CD4-positive, alpha-beta T cell treated with Interleukin-15 for 4 hours (primary cell): ENCODE results near the gene STAM2.
"Not testable (repeated sequence)": the region's sequence is repeated elsewhere in the genome, so short reads cannot be mapped to it uniquely, and the experiment has no call there.

Experiments used
- DNase-seq: peaks from one replicate; pipeline ENCODE4 v3.0.0-alpha.2; 2020; ENCODE audit warnings: low spot score

STAM2 gene

GRCh38 chr2:152106464-152106863 lies 69.1 kb downstream of the STAM2 start:
- DNase-seq, result no peak

DNA sequence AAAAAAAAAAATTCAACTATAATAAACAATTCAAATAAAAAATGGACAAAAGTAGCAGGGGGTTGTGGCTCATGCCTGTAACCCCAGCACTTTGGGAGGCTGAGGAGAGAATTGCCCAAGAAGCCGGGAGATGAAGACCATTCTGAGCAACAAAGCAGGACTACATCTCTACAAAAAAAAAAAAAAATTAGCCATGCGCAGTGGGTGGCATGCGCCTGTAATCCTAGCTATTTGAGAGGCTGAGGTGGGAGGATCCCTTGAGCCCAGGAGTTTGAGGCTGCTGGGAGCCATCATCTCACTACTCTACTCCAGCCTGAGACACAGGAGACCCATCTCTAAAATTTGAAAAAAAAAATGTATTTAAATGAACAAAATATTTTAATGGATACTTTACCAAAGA lies 72.3 kb downstream of the STAM2 start:
- DNase-seq, result no peak

GRCh38 chr2:152100961-152101360 lies 74.6 kb downstream of the STAM2 start:
- DNase-seq, result no peak

DNA sequence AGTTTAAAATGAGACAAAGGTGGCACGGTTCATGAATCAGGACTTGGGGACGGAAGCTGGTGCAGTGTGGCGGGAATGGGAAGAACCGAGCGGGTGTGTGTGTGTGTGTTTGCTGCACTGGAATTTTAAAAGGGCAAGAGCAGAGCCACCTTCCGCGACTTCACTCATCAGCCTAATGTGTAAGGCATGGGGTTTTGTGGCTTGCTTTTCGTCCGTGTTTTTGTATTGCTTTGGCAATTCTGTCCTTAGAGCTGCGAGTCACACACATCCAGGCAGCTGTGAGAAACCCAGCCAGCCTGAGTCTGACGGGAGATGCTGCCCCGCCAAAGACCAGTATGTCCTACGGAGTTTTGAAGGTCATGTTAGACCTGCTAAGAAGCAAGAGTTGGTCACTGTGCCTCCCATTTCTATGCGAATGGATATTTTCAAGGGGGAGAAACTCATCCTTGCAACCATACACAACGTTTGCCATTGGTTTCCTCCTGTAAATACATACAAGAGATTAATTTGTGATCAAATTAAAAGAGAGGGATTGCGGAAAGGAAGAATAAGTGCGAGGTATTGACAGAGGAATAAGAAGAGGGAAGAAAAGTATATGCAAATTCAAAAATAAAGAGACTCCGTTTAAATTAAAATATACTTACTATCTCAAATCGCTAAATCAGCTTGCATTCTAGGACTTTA lies 76.1 kb downstream of the STAM2 start:
- DNase-seq, result no peak

DNA sequence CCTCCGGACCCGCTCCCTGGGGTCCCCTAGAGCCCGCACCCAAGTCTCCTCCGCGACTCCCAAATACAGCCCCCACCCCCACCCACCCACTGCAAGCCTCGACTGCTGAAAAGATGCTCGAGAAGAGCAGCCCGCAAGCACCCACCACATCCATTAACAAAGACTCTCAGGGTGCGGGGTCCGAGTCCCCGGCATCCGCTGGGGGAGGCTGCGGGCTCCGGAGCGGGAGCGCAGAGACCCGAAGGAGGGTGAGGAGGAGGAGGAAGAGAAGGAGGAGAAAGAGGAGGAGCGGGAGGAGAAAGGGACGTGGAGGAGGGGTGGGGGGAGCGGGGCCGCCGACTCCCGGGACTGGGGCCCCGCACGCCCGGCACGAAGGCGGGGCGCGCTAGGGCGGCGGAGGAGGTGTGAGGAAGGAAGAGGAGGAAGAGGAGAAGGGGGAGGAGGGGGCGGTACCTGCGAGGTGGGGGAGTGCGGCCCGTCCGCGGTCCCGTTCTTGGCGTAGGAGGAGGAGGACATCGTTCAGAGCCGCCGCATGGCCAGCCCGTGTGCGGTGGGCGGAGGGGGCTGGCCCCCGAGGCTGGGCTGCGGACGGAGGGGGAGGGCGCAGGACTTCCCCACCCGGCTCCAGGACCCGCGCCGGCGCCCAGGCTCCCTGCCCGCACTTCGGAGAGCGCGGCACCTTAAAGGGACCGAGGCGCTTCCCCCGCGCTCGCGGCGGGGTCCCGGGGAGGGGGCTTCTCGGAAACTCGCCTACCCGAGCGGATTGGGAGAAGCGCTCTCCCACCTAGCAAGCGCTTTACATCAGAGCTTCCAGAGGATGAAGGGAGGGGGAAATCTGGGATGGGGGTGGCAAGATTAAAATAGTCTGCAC lies 76.8 kb downstream of the STAM2 start, which contains the start of gene CACNB4:
TSS of gene CACNB4 (minus strand) at position 549 of the 871 bp plus-strand sequence.
- DNase-seq, result no peak

DNA sequence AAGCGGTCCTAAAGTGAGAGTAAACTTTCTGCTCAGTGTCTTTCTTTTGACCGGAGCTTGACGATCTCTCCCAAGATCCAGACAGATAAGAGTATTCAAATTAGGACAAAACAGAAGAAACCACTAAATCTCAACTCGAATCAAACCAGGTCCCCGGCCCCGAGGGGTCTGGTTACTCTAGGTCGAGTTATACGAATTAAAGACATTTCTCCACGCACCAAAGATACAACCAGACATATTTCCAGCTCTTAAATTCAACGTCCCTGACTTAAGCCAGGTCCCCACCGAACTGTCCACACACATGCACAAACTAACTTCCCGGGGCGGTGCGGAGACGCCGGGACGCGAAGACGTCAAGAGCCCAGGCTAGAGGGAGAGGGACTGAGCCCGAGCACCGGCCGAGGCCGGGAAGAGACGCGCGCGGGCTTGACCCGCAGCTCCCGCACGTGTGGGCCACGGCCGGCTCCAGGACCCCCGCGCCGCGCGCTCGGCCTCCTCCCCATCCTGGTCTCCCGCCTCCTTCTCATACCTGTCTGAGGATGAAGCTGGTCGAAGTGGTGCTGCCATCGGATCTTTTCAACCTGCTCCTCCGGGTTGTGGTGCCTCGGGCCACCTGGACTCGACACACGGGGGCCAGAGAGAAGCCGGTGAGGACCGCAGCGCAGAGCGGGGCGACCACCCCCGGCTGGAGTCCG lies 77.6 kb downstream of the STAM2 start:
- DNase-seq, result no peak

DNA sequence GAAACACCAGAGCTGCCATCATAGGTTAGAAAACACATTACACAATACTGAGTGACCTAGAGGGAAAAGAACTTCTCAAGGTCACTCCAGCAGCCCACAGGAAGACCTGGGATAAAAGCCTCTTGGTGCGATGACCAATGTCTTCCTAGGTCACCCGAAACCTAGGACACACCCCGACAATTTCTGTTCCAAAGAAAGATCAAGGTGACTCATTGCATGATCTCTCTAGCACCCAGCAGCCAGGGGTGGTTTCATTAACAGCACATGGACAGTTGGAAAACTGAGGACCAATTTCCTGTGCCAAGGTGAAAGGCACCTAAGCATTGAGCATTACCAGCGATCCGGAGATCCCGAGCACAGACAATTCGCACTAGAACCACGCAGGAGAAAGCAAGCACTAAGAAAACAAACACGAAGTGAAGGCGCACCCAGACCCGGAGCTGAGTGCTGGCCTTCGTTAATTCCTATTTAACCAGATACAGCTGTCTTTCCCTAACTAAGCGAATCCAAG lies 78.2 kb downstream of the STAM2 start:
- no peak for DNase-seq

DNA sequence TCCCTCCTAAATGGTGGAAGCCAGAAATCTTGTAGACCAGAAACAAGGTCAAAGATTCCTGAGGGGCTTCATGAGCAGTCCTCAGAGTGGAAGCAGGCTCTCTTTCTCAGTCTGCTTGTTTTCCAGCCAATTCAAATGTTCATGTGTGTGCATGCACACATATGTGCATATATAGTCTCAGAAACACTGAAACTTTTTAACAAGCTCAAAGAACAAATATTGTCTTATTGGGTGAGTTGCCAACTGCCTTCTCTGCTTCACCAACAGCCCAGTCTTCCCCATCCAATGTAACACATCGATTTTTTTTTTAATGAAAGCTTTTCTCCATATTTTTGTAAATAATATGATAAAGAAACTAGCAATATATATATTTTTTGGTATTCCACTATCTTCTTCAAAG lies 80.4 kb downstream of the STAM2 start:
- DNase-seq, result no peak

DNA sequence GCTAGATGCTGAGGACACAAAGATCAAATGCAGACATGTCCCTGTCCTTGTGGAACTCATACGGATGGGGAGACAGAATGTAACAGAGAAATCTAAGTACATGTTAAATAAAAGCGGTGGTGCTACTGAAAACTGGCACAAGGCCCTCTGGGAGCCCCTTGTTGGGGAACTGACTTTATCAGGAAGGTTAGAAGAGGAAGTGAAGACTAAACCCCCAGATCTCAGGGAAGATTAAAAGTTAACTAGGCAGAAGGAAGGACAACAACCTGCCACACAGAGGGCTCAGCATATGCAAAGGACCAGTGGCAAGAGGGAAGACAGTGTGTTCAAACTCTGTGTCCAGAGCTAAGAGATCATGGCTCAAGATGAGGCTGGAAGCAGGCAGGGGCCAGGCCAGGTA lies 81.5 kb downstream of the STAM2 start:
- no peak for DNase-seq

DNA sequence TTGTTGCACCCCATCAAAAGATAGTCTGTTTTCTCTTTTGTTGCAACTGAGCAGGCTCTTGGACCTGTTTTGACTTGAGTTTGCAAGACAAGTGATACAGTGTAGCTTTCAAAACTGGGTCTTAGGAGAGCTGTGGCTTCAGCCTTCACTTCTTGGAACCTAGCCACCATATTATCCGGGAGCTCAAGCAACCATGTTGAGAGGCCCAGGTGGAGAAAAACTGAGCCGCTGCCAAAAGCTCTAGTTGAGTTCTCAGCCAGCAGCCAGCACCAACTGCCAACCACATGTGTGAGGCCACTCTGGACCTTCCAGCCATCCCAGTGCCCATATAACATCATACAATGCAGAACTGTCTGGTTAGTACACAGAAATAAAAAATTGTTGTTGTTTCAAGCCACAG lies 82.1 kb downstream of the STAM2 start:
- DNase-seq, result no peak

GRCh38 chr2:152092095-152092494 lies 83.5 kb downstream of the STAM2 start:
- DNase-seq, result no peak

DNA sequence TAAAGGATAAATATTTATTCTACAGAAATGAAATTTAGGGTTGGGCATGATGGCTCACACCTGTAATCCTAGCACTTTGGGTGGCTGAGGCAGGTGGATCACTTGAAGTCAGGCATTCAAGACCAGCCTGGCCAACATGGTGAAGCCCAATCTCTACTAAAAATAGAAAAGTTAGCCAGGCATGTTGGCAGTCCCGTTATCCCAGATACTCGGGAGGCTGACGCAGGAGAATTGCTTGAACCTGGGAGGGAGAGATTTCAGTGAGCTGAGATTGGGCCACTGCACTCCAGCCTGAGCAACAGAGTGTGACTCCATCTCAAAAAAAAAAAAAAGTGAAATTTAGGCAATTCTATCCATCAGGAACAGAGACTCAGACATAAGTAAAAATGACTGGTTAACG lies 84.8 kb downstream of the STAM2 start:
- DNase-seq, result not testable (repeated sequence)

DNA sequence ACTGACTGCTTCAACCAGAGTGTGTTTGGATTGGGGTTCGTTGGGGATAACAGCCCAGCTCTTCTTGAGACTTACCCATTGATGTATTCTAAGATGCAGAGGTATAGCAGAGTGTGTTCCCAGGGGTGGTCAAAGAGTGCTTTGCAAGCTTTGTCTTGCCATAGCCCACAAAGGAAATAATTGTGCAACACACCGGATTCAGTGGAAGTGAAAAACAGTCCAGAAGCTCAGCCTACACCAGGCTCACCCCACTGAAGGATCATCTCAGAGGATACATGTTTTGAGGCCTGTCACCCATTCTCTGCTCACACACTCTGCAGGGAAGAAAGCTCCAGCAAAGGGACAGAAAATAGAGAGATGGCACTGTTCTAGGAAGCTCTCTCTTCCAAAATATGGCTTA lies 86.3 kb downstream of the STAM2 start:
- no peak for DNase-seq

GRCh38 chr2:152088006-152088405 lies 87.6 kb downstream of the STAM2 start:
- no peak for DNase-seq

GRCh38 chr2:152086231-152086630 lies 89.3 kb downstream of the STAM2 start:
- no peak for DNase-seq

GRCh38 chr2:152084076-152084475 lies 91.5 kb downstream of the STAM2 start:
- DNase-seq, result no peak

DNA sequence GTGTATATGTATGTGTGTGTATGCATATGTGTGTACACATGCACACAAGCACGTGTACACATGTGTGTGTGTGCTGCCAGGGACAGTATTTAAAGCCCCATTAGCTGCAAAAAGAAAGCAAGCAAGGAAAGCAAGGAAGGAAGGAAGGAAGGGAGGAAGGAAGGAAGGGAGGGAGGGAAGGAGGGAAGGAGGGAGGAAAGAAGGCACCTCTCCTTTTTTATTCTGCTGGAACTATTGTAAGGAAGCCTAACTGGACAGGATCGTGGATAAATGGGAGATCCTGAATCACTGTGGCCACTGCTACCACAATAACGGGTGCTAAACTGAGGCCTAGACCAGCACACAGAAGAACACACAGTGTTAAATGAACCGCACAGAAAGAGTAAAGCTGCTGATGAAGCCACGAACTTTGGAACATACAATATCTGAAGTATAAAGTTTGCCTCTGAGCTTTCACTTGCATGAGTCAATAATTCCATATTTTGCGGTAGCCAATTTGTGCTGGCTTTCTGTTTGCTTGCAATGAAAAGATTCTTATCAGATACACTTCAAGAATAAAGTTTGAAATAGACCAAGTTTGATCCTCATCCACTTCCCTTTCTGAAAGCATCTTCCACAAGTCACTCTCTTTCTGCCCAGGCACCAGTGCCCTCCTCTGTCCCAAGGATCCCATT lies 92.2 kb downstream of the STAM2 start:
- DNase-seq, result no peak

DNA sequence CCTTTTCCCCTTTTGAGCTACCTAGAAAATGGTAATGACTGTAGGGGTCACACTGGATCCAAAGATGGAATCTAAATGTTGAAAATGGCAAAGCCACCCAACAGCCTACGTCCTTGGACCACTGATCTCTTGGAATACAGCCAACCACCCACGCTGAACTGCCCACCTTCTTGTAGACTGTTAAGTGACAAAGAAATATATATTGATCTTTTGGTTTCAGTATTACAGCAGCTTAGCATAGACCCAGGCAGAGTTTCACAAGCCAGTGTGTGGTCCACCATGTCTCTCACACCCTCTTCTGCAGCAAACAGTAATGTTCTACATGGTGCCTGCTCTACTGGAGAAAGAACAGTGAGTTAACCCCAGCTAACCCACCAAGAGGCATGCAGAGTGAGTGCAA lies 96.9 kb downstream of the STAM2 start:
- DNase-seq, result no peak

DNA sequence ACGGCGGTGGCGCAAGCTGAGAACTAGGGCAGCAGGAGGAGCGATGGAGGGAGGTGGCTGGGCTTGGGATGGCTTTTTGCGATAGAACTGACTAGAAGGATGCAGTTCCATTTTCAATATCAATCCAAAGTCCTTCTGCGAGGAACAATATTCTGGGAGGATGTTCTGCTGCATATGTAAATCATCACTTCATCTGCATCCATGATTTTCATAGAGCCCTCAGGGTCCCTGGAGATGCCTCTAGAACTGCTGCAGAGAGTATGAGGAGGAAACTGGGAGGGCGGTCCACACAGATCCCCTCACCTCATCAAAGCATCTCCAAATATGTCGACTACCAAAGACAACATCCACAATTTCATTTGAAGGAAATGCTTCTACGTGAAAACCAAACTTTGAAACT lies 97.5 kb downstream of the STAM2 start:
- DNase-seq, result no peak

- no peak for DNase-seq
Measured at GRCh38 chr2:152075461-152076050, 100.0 kb downstream of the STAM2 start.

DNA sequence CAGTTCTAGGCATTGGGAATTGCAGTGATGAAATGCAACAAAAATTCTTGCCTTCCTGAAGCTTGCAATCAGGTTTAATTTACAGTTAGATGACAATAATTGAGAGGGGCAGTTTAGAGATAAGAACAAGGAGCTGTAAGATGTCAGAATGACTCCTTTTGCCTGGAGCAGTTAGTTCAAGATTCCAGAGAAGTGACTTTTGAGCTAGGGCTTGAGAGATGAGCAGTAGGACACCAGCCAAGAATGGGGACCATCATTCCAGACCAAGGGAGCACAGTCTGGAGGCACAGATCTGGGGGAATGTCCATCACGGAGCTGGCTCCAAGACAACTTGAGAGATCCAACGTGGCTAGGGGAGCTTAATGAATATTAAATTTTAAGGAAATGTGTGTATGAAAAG lies 103.6 kb downstream of the STAM2 start:
- no peak for DNase-seq

DNA sequence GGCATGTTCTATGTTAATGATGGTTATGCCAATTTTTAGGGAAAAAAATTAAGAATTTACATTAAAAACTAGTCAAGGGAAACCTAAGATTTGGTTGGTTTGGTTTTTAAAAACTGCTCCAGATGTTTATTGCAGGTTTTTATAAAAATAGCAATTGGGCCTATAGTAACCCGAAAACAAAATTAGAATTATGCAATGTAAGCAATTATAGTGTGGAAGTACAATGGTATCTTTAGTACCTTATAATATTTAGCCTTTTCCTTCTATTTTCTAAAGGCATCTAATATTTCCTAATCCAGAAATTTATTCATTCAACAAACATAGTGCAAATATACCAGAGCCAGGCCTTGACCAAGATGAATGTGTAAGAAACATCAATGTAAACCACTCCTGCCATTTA lies 104.0 kb downstream of the STAM2 start:
- DNase-seq, result no peak
